HG03066 (cell line): ENCODE data around the gene IMMP2L.
"Not testable (repeated sequence)": the region's sequence is repeated elsewhere in the genome, so short reads cannot be mapped to it uniquely, and the experiment has no call there.

Source experiments
- ATAC-seq: cut with Tn5 transposase; IDR thresholded peaks from one replicate; pipeline ENCODE4 v1.9.1; 2021; ENCODE audit warnings: low read depth; ENCODE audit not compliant: unreplicated experiment

IMMP2L gene

GRCh38 chr7:110977127-110977737 lies 585.1 kb downstream of the IMMP2L start:
- ATAC-seq: no peak

- ATAC-seq: no peak
Observed at GRCh38 chr7:110975486-110975885, 586.8 kb downstream of the IMMP2L start.

- no peak for ATAC-seq
Observed at GRCh38 chr7:110974441-110974840, 587.9 kb downstream of the IMMP2L start.

- no peak for ATAC-seq
Observed at GRCh38 chr7:110973196-110973990, 588.9 kb downstream of the IMMP2L start.

- ATAC-seq: no peak
Observed at GRCh38 chr7:110964775-110965174, 597.5 kb downstream of the IMMP2L start.

- no peak for ATAC-seq
Observed at GRCh38 chr7:110962826-110963225, 599.5 kb downstream of the IMMP2L start.

GRCh38 chr7:110962374-110962773 lies 599.9 kb downstream of the IMMP2L start:
- ATAC-seq: no peak

GRCh38 chr7:110960811-110961210 lies 601.5 kb downstream of the IMMP2L start:
- ATAC-seq: no peak

GRCh38 chr7:110948280-110948679 lies 614.0 kb downstream of the IMMP2L start:
- ATAC-seq: no peak

GRCh38 chr7:110947408-110947807 lies 614.9 kb downstream of the IMMP2L start:
- ATAC-seq: no peak

GRCh38 chr7:110944966-110945644 lies 617.2 kb downstream of the IMMP2L start:
- ATAC-seq: no peak

GRCh38 chr7:110944448-110944847 lies 617.8 kb downstream of the IMMP2L start:
- ATAC-seq: no peak

GRCh38 chr7:110943701-110944345 lies 618.5 kb downstream of the IMMP2L start:
- ATAC-seq: no peak

GRCh38 chr7:110941385-110941784 lies 620.9 kb downstream of the IMMP2L start:
- no peak for ATAC-seq

- no peak for ATAC-seq
Observed at GRCh38 chr7:110940756-110941155, 621.5 kb downstream of the IMMP2L start.

- ATAC-seq: no peak
Observed at GRCh38 chr7:110938165-110938564, 624.1 kb downstream of the IMMP2L start.

GRCh38 chr7:110936665-110937064 lies 625.6 kb downstream of the IMMP2L start:
- not testable (repeated sequence) for ATAC-seq

GRCh38 chr7:110929480-110930249 lies 632.6 kb downstream of the IMMP2L start:
- ATAC-seq: no peak

GRCh38 chr7:110922906-110923305 lies 639.4 kb downstream of the IMMP2L start:
- ATAC-seq: no peak

GRCh38 chr7:110921595-110922151 lies 640.6 kb downstream of the IMMP2L start:
- no peak for ATAC-seq
